GM12891 (cell line): ENCODE results near the gene S1PR1.

Experiments
- POLR2A ChIP-seq: IDR thresholded peaks from 2 replicates; pipeline ENCODE4 v1.6.1; 2011; ENCODE audit warnings: low read depth, low read length, control low read depth
- POLR2AphosphoS5 ChIP-seq: IDR thresholded peaks from 2 replicates; pipeline ENCODE4 v1.6.1; 2011; ENCODE audit warnings: low read depth, low read length, control low read depth
- SPI1 ChIP-seq: IDR thresholded peaks from 2 replicates; pipeline ENCODE4 v1.6.1; 2011; ENCODE audit warnings: low read depth, low read length, control low read depth

- TF ChIP-seq POLR2A (no peak), POLR2AphosphoS5 (no peak), SPI1 (no peak)
These were observed 38.9 kb downstream of the S1PR1 start for GRCh38 chr1:101275672-101276071.
